ENCODE measurements around the gene ACTR10.

The ACTR10 gene

GRCh38 chr14:58199726-58200479 lies at the start of gene ACTR10:
Gene ACTR10 (plus strand): TSS chr14:58200149. CDS start chr14:58200218, 69 bp downstream.
- DNase-seq (ENCODE audit: low read depth), result peak; percentile 91

GRCh38 chr14:58150243-58150805 lies 49.6 kb upstream of the ACTR10 start:
- DNase-seq (ENCODE audit: low read depth), result no peak

- no peak for DNase-seq (ENCODE audit: low read depth)
Observed at GRCh38 chr14:58151133-58152013, 48.6 kb upstream of the ACTR10 start.

GRCh38 chr14:58152014-58152857 lies 47.7 kb upstream of the ACTR10 start, which contains the start of gene ARMH4:
Gene ARMH4 (minus strand): TSS chr14:58152213. CDS start chr14:58139358, 12,855 bp downstream.
- peak; percentile 54 for DNase-seq (ENCODE audit: low read depth)

GRCh38 chr14:58160561-58160960 lies 39.4 kb upstream of the ACTR10 start:
- no peak for DNase-seq (ENCODE audit: low read depth)

GRCh38 chr14:58166005-58166983 lies 33.7 kb upstream of the ACTR10 start:
- peak; percentile 61 for DNase-seq (ENCODE audit: low read depth)

GRCh38 chr14:58167057-58167456 lies 32.9 kb upstream of the ACTR10 start:
- DNase-seq (ENCODE audit: low read depth), result no peak

- no peak for DNase-seq (ENCODE audit: low read depth)
Observed at GRCh38 chr14:58167891-58168290, 32.1 kb upstream of the ACTR10 start.

- DNase-seq (ENCODE audit: low read depth), result peak; percentile 42
Observed at GRCh38 chr14:58171090-58171489, 28.9 kb upstream of the ACTR10 start.

- no peak for DNase-seq (ENCODE audit: low read depth)
Observed at GRCh38 chr14:58177125-58177524, 22.8 kb upstream of the ACTR10 start.

GRCh38 chr14:58189176-58189575 lies 10.8 kb upstream of the ACTR10 start:
- no peak for DNase-seq (ENCODE audit: low read depth)

GRCh38 chr14:58191763-58192601 lies 8.0 kb upstream of the ACTR10 start:
- DNase-seq (ENCODE audit: low read depth), result no peak

- DNase-seq (ENCODE audit: low read depth), result no peak
Observed at GRCh38 chr14:58193542-58193941, 6.4 kb upstream of the ACTR10 start.

- DNase-seq (ENCODE audit: low read depth), result no peak
Observed at GRCh38 chr14:58196198-58196597, 3.8 kb upstream of the ACTR10 start.

GRCh38 chr14:58198086-58198485 lies 1.9 kb upstream of the ACTR10 start:
- DNase-seq (ENCODE audit: low read depth), result no peak

GRCh38 chr14:58200480-58200841 lies 512 bp downstream of the ACTR10 start:
- DNase-seq (ENCODE audit: low read depth), result no peak

- no peak for DNase-seq (ENCODE audit: low read depth)
Observed at GRCh38 chr14:58200846-58201245, 897 bp downstream of the ACTR10 start.

GRCh38 chr14:58213176-58213575 lies 13.2 kb downstream of the ACTR10 start:
- DNase-seq (ENCODE audit: low read depth), result no peak

GRCh38 chr14:58215191-58215914 lies 15.4 kb downstream of the ACTR10 start:
- DNase-seq (ENCODE audit: low read depth), result no peak

Data from activated T-cell treated with anti-CD3 and anti-CD28 coated beads for 48 hours (primary cell).